IPS DF 4.7 (cell line): ENCODE results near the gene WDR27.
"Not testable (repeated sequence)": the region's sequence is repeated elsewhere in the genome, so short reads cannot be mapped to it uniquely, and the experiment has no call there.

Experiments used
- DNase-seq: peaks from one replicate; pipeline ENCODE4 v3.0.0-alpha.2; 2013; ENCODE audit warnings: low spot score; ENCODE audit errors: extremely low read depth

The WDR27 gene

GRCh38 chr6:169710009-169710408, 8.2 kb upstream of the WDR27 start:
- no peak for DNase-seq

- DNase-seq = no peak
Measured at GRCh38 chr6:169709293-169709692, 7.5 kb upstream of the WDR27 start.

DNA sequence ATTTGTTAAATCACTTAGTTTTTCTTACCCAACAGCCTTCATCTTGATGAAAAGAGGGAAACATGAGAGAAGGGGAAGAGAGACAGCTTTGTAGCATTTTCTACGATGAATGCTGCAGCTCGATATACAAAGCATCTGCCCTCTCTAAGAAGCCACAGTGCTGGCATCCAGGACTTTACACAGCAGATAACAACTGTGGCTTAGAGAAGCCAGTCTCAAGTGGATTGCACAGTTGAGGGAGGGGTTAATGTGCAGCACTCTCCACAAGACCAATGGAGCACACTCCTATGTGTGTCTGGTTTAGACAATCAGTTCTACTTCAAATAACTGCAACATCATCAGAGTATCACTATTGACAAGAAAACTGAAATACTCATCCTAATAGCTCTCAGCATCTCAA, 5.9 kb upstream of the WDR27 start:
- no peak for DNase-seq

- no peak for DNase-seq
Measured at GRCh38 chr6:169702840-169703246, 1.0 kb upstream of the WDR27 start.

DNA sequence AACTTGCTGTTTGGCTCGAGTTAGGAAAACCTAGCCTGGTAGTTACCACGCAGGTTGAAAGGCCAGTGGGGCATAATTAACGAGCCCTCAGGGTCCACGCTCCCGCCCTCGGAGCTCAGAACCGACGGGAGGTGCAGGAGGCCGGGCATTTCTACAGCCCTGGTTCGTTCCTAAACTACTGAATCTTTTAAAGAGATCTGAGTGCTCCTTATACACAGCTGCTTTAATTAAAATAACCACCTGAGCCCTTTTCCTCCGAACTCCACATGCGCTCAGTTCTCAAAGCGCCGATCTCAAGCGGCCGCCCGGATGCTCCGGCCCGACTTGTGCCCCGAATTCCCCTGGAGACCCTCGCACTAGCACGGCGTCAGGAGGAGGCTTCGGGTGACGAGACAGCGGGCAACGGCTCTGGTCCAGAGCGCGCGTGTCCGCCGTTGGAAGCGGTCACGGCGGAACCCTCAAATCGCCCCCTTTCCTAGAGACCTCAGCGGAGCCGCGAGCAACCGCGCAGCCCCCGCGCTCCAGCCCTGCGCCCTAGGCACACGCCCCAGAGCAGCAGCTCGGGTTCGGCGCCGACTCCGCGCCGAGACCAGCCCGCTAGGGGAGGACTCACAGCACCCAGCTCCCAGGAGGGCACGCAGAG, 397 bp downstream of the WDR27 start:
- no peak for DNase-seq

DNA sequence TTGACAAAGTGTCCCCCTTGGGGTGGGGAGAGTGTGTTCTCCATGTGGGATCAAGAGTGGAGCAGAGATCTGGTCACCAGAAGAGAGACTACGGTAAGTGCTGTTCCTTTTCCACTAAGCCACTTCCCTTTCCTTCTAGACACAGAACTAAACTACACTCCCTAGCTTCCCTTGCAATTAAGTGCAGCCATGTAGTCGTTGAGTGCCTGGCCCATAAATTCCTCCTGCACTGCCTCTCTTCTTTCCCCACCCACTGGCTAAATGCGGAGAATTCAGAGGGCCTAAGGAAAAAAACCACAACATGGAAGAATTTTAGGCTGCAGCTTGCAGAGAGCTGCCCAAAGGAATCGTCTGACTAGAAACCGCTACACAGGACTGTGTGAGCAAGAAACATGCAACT, 1.5 kb downstream of the WDR27 start:
- no peak for DNase-seq

DNA sequence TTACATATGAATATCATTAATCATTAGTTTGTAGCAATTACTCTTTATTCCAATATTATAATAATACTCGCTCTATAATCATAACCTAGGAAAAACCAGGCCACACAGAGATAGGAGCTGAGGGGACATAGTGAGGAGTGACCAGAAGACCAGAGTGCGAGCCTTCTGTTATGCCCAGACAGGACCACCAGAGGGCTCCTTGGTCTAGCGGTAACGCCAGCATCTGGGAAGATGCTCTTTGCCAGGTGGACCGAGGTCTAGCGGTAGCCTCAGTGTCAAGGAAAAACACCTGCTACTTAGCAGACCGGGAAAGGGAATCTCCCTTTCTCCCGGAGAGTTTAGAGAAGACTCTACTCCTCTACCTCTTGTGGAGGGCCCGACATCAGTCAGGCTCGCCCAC, 4.7 kb downstream of the WDR27 start:
- not testable (repeated sequence) for DNase-seq

DNA sequence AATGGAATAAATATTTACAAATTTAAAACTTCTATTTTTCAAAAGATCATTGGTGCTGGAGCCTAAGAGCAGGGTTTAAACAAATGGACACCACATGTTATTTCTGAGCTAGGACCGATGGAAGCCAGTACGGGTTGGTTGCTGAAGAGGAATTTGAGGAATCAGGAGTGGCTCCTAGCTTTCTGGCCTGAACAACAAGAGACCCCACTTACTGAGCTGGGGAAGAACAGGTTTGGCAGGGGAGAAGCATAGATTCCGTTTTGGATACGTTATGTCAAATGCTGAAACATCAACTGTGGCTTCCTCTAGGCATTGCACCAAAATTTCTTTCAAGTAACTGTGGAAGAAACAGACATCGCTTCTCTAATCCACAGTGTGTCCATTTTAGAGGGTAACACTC, 6.7 kb downstream of the WDR27 start:
- no peak for DNase-seq

- no peak for DNase-seq
Measured at GRCh38 chr6:169692516-169692915, 9.3 kb downstream of the WDR27 start.

DNA sequence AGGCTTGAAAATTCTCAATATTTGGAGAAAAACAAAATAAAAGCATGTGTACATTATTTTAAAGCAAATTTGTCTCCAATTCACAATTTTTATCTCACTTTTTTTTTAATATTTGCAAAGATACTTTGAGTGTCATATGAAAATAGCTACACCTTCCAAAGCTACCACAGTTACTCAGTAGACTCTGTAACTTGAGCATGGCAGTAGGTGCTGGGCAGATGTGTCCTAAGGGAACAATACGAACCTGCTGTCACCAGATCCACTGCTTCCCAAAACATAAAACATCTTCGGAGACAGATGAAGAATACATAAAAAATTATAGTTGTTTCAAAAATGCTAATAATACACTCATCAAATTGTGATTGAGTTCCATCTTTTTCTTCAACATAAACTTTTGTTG, 10.6 kb downstream of the WDR27 start:
- DNase-seq = no peak

GRCh38 chr6:169689287-169689686, 12.5 kb downstream of the WDR27 start:
- no peak for DNase-seq

- no peak for DNase-seq
Measured at GRCh38 chr6:169685860-169686259, 16.0 kb downstream of the WDR27 start.

- DNase-seq = no peak
Measured at GRCh38 chr6:169684056-169684455, 17.8 kb downstream of the WDR27 start.

- no peak for DNase-seq
Measured at GRCh38 chr6:169678342-169678741, 23.5 kb downstream of the WDR27 start.

GRCh38 chr6:169677096-169677495, 24.7 kb downstream of the WDR27 start:
- DNase-seq = no peak

DNA sequence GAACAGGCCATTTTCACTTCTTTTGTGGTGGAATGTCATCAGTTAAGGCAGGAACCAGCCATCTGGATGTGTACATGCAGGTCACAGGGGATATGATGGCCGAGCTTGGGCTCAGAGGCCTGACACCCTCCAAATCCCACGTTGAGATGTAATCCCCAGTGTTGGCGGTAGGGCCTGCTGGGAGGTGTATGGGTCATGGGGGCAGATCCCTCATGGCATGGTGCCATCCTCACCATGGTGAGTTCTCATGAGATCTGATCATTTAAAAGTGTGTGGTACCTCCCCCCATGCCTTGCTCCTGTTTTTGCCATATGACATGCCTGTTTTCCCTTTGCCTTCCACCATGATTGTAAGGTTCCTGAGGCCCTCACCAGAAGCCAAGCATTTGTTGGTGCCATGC, 26.8 kb downstream of the WDR27 start:
- no peak for DNase-seq

DNA sequence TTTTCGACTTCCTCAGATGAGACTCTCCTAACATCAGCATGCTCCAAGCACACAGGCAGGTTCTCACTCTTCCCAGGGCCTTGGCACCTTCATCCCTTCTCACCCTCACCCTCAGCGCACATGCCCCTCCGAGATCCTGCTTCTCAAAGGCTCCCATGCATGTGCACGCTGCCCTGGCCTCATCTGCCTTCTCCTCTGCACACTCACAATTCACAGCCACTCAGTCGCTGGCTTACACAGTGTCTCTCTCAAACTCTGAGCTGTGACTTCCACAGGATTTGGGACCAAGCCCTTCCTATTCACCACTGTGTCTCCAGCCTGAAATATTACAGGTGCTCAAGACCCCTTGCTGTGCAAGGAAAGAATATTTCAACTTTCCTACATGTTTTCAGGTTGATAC, 30.3 kb downstream of the WDR27 start:
- DNase-seq = no peak

DNA sequence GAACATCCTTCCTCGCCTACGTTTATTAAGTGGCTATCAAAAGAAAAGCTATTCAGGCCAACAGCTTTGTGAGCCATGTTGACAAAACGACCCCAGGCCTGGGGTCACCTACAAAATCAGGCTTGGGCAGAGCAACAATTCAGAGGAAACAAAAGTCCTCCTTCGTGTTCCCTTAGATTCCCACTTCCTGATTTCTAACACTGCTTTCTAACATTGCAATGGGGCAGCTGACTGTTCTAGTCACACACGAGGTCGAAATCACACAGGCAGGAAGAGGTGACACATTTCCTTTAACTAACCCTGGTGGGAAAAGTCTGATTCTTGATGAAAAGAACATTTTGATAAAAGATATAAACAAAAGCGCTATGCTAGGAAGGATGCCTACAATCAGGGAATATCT, 31.9 kb downstream of the WDR27 start:
- no peak for DNase-seq

GRCh38 chr6:169669147-169669546, 32.7 kb downstream of the WDR27 start:
- no peak for DNase-seq

DNA sequence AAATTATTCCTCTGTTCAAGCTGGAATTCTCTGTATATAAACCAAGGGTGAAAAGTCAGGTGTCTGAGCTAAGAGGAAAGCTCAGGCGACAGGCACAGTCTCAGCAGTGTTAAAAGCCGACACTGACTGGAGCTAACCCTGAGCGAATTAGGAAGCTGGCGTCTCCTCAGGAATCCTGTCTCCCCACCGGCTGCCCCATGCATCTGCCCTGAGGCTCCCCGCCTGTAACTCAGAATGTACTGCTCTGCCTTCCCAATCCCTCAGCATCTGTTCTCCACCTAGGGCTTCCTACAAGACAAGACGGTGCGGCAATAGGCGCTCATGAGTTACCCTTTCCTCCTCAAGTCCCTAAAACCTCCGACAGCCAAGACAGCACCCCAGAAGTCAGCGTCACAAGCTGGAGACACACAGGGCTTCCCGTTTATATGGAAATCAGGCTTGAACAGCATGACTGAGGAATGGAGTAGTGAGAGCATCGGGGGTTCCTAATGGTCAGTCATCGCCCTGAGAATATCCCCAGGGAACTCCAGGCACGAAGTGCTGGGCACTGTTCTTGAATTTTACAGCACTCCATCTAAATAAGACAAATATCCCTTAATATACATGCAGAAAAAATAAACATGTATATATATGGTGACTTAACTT, 33.5 kb downstream of the WDR27 start:
- DNase-seq = no peak

GRCh38 chr6:169667716-169668115, 34.1 kb downstream of the WDR27 start:
- DNase-seq = no peak

DNA sequence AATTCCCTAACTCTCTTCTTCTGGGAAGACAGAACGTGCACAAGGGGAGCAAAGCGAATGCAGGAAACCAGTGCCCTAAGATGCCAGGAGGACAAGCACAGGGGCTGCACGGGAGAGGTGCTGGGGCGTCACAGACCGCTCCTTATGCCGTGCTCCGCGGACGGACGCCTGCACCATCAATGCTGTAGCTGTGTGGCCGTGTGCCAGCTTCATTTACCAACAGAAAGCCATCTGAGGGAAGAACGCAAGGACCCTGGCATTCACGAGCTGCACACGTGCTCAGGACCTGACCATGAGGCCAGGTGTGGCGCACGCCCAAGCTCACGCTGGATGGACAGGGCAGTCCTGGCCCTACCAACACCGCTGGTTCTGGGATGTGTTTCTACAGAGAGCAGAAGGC, 35.4 kb downstream of the WDR27 start:
- no peak for DNase-seq

GRCh38 chr6:169665289-169665688, 36.5 kb downstream of the WDR27 start:
- no peak for DNase-seq
